Measurements from ENCODE around the gene LPIN1. TPM values are rescaled to one million over a fixed set of nuclear protein-coding genes. Genes with fewer than 3 reads are reported as not detected.
A peak's percentile ranks its signal among the peaks of the same experiment; 100 is the strongest.

Gene LPIN1
- total RNA-seq, 2 donors from 2014 or later: 68.6 to 92.9 TPM

- H3K36me3 Mint-ChIP-seq: peaks cover 0 to 54% of the 10 kb centered on the region in 2 donors
Measured at GRCh38 chr2:11765501-11765900, 19.1 kb downstream of the LPIN1 start.

GRCh38 chr2:11766016-11766415 is 19.6 kb downstream of the LPIN1 start:
- H3K27ac Mint-ChIP-seq: peak overlapping the region; percentile 19 to 56
- DNase-seq (ENCODE audit: low spot score in 2 of 2): no peak
- ATAC-seq: no peak
- H3K36me3 Mint-ChIP-seq: peaks cover under 1 to 54% of the 10 kb centered on the region in 2 donors
- no peaks in the 10 kb centered on the region for H3K9me3 Mint-ChIP-seq

More at GRCh38 chr2:11765501-11765900, 19.1 kb downstream of the LPIN1 start:
- DNase-seq (ENCODE audit: low spot score in 2 of 2) (no peak), ATAC-seq (no peak)
- H3K9me3 Mint-ChIP-seq: no peaks in the 10 kb centered on the region
- no peak overlapping the region for H3K27ac Mint-ChIP-seq

DNA sequence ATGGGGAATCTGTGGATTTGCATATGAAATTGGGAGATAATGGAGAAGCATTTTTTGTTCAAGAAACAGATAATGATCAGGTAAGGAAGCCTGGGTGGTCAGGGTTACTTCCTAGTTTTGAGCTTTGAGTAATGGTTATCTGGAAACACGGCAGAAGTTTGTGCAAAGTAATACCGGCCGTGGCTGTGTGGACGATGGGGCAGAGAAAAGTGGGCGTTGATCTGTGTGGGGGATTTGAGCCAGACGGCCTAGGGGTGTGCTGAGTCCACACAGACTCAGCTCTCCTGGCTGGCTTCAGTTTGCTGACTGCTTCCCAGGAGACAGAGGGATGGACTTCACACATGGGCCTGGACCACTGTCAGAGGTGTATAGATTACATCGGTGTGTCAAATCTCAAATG is 21.3 kb downstream of the LPIN1 start:
- Mint-ChIP-seq H3K9me3 (no peaks in the 10 kb centered on the region), H3K27ac (no peak overlapping the region), H3K36me3 (peaks cover 5 to 59% of the 10 kb centered on the region in 2 donors)
- DNase-seq (ENCODE audit: low spot score in 2 of 2): no peak
- ATAC-seq: no peak

DNA sequence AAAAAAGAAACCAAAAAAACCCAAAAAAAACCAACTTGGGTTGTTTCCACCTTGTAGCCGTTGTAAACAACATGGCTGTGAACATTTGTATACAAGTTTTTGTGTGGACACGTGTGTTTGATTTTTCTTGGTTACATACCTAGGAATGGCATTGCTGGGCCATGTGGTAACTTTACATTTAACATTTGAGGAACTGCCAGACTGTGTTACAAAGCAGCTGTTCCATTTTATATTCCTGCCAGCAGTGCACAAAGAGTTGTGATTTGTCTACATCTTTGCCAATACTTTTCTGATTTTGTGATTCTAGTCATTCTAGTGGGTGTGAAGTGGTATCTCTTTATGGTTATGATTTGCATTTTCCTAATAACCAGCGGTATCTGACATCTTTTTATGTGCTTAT is 22.5 kb downstream of the LPIN1 start:
- no peak for DNase-seq (ENCODE audit: low spot score in 2 of 2)
- no peak overlapping the region for H3K27ac Mint-ChIP-seq
- no peaks in the 10 kb centered on the region for H3K9me3 Mint-ChIP-seq
- no peak for ATAC-seq
- H3K36me3 Mint-ChIP-seq: peaks cover 11 to 63% of the 10 kb centered on the region in 2 donors

DNA sequence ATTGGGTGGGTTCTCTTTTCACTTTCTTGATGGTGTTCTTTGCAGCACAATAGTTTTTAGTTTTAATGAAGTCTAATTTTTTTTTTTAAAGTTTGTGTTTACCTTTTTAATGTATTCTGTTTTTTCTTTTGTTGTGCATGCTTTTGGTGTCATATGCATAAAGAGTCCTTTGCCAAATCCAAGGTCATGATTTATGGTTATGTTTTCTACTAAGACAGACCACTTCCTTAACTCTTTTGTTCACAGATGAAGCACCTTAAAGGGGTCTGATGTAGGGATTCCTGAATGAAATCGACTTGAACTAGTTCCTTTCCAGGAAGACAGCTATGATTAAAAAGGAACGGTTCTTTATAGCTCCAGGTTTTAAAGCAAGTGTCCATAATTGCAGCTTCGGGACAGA is 23.1 kb downstream of the LPIN1 start:
- Mint-ChIP-seq H3K36me3 (peaks cover 16 to 66% of the 10 kb centered on the region in 2 donors), H3K9me3 (no peaks in the 10 kb centered on the region), H3K27ac (peak overlapping the region; percentile 9 to 38)
- ATAC-seq: no peak
- DNase-seq (ENCODE audit: low spot score in 2 of 2): no peak

DNA sequence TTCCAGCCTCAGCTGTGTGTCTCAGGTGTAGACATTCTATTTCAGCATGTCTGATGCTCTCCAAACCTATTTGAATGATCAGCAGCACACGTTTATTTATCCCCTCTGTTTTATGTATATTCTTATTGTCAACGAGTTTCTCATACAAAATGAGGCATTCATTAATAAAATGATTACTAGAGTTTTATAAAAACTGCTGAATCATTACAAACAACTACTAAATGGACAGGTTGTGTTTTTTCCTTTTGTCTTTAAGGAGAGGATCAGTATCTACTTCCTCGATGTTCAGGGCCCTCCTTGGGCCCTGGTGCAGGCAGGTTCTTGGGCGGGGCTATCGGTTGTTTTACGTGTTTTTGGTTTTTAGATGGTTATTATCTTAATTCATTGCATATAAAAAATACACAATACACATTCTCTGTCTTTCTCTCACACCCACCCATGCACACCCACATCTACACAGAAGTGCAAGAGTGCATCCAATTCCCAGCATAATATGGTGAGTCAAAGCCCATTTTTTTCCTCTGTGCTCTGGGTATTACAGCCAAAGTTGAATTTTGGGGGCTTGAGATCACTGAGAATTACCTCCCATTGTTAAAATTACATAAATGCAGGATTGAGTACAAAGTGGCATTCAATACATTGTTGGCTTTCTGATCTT is 24.2 kb downstream of the LPIN1 start:
- DNase-seq (ENCODE audit: low spot score in 2 of 2) (no peak), ATAC-seq (no peak)
- Mint-ChIP-seq H3K9me3 (no peaks in the 10 kb centered on the region), H3K36me3 (peaks cover 18 to 57% of the 10 kb centered on the region in 2 donors), H3K27ac (peak overlapping the region; percentile 38 to 78)

GRCh38 chr2:11771971-11772615 is 25.7 kb downstream of the LPIN1 start:
- ATAC-seq (no peak), DNase-seq (ENCODE audit: low spot score in 2 of 2) (no peak)
- H3K27ac Mint-ChIP-seq: no peak overlapping the region
- peaks cover 18 to 45% of the 10 kb centered on the region in 2 donors for H3K36me3 Mint-ChIP-seq
- no peaks in the 10 kb centered on the region for H3K9me3 Mint-ChIP-seq

DNA sequence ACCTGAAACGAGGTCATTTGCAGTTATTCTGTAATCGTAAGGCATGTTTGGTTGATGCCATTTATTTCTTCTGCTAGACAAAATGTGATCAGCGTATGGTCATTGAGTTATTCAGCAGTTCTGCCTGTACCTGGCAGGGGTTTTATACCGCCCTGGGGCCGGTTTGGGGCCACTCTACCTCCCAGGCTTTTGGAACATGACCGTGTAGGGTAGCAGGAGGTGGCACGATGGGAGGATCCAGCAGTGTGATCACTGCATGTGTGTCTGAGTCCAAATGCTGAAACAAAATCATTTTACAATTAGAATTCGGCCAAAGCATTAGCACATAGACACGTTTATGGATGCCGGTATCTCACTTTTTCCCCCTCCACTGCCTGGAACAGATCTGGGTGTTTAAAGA is 26.7 kb downstream of the LPIN1 start:
- peak overlapping the region in 1 of 2 donors; percentile 29 for H3K27ac Mint-ChIP-seq
- ATAC-seq (no peak), DNase-seq (ENCODE audit: low spot score in 2 of 2) (no peak)
- peaks cover 18 to 46% of the 10 kb centered on the region in 2 donors for H3K36me3 Mint-ChIP-seq
- H3K9me3 Mint-ChIP-seq: no peaks in the 10 kb centered on the region

GRCh38 chr2:11773747-11774525 is 27.5 kb downstream of the LPIN1 start:
- DNase-seq (ENCODE audit: low spot score in 2 of 2) (no peak), ATAC-seq (no peak)
- Mint-ChIP-seq H3K9me3 (no peaks in the 10 kb centered on the region), H3K36me3 (peaks cover 18 to 51% of the 10 kb centered on the region in 2 donors), H3K27ac (peak overlapping the region; percentile 74)

GRCh38 chr2:11774600-11774999 is 28.2 kb downstream of the LPIN1 start:
- Mint-ChIP-seq H3K27ac (peak overlapping the region; percentile 74), H3K9me3 (no peaks in the 10 kb centered on the region), H3K36me3 (peaks cover 22 to 55% of the 10 kb centered on the region in 2 donors)
- DNase-seq (ENCODE audit: low spot score in 2 of 2): no peak
- ATAC-seq: no peak

DNA sequence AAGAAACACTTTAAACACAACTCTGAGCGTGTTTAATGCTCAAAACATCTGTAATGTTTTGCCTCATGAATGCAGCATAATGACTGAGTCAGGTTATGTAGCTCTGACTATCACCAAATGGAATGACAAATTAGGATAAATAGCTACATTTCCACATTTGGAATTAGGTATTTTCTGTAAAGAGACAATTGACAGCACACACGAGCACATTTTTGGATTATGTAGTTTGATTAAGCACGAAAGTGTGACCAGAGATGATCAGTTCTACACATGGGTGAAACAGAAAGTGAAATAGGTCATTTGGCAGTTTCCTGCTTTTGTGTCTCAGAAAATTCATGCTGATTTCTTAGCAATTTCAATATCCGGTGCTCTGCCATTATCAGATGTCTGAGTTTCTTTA is 29.0 kb downstream of the LPIN1 start:
- Mint-ChIP-seq H3K9me3 (no peaks in the 10 kb centered on the region), H3K36me3 (peaks cover 23 to 55% of the 10 kb centered on the region in 2 donors), H3K27ac (peak overlapping the region; percentile 60 to 74)
- DNase-seq (ENCODE audit: low spot score in 2 of 2) (no peak), ATAC-seq (peak; percentile 74 to 80)

DNA sequence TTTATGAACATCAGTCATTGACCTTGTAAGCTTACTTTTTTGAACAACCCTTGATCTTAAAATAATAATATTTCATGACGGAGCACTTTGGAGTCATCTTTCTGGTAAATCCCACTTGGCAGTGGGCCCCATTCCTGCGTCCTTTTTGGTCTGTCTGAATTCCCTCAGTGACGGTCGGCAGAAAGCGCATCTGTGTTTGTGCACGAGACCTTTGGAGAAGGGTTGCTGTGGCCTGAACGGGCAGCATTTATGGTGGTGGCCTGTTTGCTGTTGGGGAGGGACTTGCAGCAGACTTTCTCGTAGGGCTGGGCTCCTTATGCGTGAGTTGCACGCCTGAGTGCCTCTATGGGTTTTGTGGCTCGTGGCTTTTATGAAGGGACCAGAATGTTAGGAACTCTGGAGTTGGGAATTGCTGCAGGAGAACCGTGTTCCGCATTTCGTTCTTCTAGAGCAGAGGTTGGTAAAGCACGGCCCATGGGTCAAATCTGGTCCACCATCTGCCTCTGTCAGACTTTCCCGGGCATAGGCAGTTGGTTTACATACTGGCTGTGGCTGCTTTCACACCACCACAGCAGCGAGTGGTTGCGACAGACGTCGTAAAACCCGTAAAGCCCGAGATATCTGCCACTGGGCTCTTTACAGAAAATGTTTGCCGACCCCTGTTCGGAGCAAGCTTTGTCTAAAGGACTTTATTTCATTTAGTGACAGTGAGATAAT is 30.8 kb downstream of the LPIN1 start:
- H3K9me3 Mint-ChIP-seq: no peaks in the 10 kb centered on the region
- ATAC-seq: no peak
- DNase-seq (ENCODE audit: low spot score in 2 of 2): no peak
- H3K27ac Mint-ChIP-seq: peak overlapping the region in 1 of 2 donors; percentile 48
- H3K36me3 Mint-ChIP-seq: peaks cover 18 to 42% of the 10 kb centered on the region in 2 donors

- peak in 1 of 2 donors; percentile 32 for ATAC-seq
- peak overlapping the region; percentile 48 to 75 for H3K27ac Mint-ChIP-seq
- DNase-seq (ENCODE audit: low spot score in 2 of 2): no peak
- H3K36me3 Mint-ChIP-seq: peaks cover 18 to 43% of the 10 kb centered on the region in 2 donors
- H3K9me3 Mint-ChIP-seq: no peaks in the 10 kb centered on the region
Measured at GRCh38 chr2:11777886-11778415, 31.5 kb downstream of the LPIN1 start.

DNA sequence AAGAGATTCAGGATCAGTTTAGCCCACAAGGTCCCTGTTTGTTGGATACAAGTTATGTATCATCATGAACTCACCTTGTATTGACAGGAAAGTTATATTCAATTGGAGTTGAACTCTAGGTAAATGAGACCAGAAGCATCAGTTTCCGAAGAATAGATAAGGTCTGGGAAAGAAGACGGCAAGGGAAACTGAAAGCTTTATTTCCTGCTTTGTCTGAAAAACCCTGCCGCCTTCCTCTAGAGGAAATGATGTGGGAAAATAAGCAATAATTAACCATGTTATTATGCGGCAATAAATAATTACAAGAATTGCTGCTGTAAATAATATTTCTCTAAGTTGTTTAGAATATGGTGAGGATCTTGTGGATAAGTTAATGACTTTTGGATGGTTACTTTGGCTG is 32.0 kb downstream of the LPIN1 start:
- H3K27ac Mint-ChIP-seq: peak overlapping the region; percentile 7 to 75
- H3K36me3 Mint-ChIP-seq: peaks cover 18 to 42% of the 10 kb centered on the region in 2 donors
- ATAC-seq (no peak), DNase-seq (ENCODE audit: low spot score in 2 of 2) (no peak)
- H3K9me3 Mint-ChIP-seq: no peaks in the 10 kb centered on the region

- ATAC-seq: peak; percentile 87 to 91
- peak; percentile 68 to 90 for DNase-seq (ENCODE audit: low spot score in 2 of 2)
- H3K36me3 Mint-ChIP-seq: peaks cover 11 to 34% of the 10 kb centered on the region in 2 donors
- peak overlapping the region; percentile 7 to 55 for H3K27ac Mint-ChIP-seq
- H3K9me3 Mint-ChIP-seq: no peaks in the 10 kb centered on the region
Measured at GRCh38 chr2:11778923-11779757, 32.7 kb downstream of the LPIN1 start.

DNA sequence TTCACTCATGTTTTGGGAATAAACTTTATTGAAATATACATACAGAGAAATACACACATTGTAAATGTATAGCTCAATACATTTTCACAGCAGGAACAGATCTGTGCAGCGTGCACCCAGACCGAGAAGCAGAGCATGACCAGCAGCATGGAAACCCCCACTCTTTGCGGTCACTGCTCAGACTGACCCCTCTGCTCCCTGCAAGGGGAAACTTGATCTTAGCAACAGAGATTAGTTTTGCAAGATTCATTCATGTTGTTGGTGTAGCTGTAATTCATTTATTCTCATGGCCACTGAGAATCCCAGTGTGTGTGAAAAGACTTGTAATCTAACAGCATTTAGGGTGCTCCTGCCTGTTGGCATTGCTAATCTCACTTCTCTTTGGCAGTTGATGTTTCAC is 35.2 kb downstream of the LPIN1 start:
- DNase-seq (ENCODE audit: low spot score in 2 of 2): no peak
- H3K36me3 Mint-ChIP-seq: peaks cover 16 to 37% of the 10 kb centered on the region in 2 donors
- H3K9me3 Mint-ChIP-seq: no peaks in the 10 kb centered on the region
- no peak for ATAC-seq
- H3K27ac Mint-ChIP-seq: no peak overlapping the region

All from activated naive CD4-positive, alpha-beta T cell treated with anti-CD3 and anti-CD28 coated beads, Interleukin-2, amount 50 U/mL, for 72 hours (primary cell).